NCI-H2227 (cell line): ENCODE data around the gene TMC7.

Experiments used
- DNase-seq: peaks from one replicate; lab custom pipeline; 2025; ENCODE audit not compliant: unreplicated experiment; lab: John Stamatoyannopoulos, UW

Gene TMC7

DNA sequence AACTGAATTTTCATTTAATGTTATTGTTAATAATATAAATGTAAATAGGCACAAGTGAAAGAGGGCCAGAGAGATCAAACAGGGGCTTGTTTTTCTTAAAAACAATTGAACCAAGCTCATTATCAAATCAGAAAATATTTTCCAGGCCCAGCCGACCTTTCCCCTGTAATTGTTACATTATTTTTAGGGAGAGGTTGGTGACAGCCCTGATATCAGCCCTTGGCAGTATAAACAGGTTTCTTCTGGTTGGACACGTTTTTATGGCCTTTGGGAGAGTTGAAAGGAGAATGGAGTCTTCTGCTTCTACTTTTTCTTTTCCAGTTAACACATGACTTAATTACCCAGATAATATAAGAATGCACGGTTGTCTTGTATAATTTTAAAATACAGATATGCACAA is 43.7 kb downstream of the TMC7 start:
- DNase-seq, result no peak

DNA sequence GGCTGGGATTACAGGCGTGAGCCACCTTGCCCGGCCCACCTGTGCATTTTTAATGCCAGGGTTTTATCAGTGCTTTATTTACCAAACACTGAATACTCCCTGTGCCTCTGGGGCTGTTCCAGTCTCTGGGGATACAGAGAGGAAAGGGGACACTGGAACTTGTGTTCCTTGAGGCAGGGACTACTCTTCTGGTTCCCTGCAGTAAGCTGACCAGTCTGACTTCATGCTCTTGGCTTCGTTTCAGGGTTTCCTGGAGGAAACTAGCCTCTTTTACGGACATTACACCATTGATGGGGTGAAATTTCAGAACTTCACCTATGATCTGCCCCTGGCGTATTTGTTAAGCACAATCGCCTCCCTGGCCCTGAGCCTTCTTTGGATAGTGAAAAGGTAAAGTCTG is 46.2 kb downstream of the TMC7 start:
- no peak for DNase-seq

DNA sequence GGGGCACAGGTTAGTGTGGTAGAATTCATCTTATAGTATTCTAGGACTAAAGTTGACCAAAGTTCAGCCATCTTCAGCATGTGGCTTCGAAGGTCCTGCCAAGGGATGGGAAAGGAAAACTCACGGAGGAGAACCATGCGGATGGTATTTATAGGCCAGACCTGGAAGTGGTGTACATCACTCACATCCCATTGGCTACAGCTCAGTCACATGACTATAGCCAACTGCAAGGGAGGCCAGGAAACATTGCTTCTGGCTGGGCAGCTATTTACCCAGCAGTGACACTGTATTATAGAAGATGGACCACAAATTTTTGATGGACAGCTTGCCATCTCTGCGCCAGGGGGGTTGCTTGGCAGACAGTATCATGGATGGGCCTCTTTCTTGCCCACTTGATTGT is 48.0 kb downstream of the TMC7 start:
- DNase-seq, result no peak

DNA sequence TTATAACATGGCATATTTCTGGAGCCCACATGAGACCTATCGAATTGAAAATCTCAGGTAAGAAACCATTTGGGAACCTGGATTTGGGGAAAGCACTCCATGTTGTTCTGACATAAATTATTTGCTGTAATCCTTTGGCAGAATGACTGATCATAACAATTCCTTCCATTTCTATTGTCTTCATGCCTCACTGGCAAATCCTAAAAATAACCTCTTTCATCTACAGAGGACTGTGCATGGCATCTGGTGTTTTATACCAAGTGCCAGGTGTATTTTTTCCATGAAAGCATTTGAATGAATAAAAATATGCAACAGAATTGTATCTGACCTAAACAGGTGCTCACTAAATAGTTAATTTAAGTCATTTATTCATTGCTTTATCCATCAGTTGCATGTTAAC is 50.0 kb downstream of the TMC7 start:
- DNase-seq, result no peak

DNA sequence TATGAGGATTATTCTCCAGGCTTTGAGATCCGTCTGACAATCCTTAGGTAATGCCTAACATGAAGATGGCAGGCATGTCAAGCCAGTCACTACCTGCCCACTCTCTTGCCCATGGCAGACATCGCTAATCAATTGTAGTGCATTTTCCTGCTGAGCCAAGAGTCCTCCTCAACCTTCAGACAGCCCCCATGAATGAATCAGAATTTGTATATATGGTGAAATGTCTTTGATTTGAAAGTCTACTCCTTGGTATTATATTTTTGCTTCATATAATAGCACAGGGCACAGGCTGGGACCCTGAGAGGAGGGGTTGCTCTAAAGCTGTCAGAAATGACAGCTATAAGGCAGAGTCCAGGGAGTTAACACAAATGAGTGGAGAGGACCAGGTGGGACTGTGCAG is 56.7 kb downstream of the TMC7 start:
- no peak for DNase-seq

DNA sequence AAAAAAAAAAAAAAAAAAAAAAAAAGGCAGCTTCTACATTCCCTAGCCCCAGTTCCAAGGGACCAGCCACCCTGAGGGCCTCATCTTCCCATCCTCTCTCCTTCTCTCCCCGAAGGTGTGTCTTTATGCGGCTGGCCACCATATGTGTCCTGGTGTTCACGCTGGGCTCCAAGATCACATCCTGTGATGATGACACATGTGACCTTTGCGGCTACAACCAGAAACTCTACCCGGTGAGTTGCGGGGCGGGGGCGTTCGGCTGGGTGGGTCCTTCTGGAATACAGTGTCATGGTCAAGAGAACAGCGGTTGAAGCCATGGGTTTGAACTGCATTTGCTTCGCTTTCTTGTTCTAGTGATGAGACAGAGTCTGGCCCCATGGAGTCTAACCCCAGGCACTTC is 61.0 kb downstream of the TMC7 start:
- DNase-seq, result no peak

DNA sequence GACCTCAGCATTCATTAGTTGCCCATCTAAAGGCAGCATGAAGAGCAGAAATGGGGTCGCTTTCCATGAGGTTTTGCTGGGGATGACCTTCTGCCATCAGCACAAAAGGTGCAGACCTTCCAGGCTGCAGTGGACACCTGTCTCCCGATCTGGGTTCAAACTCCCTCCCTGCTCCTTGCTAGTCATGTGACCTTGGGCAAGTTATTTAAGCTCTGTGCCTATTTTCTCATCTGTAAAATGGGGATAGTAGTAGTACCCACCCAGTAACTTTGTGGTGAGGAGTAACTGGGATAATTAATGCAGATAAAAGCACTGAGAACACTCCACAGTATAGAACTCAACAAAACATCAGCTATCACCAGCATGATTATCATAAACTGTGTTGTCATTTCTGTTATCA is 62.3 kb downstream of the TMC7 start:
- no peak for DNase-seq

DNA sequence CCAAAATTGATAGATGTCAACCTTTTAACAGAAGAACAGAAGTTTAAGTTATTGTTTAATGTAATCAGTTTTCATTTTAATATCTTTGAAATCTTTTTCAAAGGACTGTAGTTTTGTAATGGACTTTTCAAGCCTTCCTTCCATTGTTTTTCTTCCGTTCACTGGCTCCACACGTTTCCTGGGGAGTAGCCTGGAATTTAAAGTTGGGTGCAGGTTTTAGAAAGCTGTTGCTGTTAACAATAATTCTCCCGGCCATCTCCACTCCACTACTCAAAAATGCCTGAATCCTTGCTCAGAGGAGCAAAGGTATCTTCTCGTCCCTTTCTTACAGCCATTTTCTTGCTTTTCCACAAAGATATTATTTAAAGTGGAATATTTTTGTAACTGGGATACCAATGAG is 79.0 kb downstream of the TMC7 start:
- DNase-seq, result no peak

DNA sequence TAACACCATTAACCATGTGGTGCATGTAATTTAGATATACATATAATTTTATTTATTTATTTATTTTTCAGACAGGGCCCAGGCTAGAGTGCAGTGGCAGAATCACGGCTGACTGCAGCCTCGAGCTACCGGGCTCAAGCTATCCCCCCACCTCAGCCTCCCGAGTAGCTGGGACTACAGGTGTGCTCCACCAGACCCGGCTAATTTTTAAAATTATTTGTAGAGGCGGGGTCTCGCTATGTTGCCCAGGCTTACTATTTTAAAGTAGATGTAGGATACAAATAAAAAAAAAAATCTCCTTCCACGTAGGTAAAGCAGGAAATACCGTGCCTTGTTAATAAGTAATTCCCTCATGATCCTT is 83.2 kb downstream of the TMC7 start:
- DNase-seq, result no peak

DNA sequence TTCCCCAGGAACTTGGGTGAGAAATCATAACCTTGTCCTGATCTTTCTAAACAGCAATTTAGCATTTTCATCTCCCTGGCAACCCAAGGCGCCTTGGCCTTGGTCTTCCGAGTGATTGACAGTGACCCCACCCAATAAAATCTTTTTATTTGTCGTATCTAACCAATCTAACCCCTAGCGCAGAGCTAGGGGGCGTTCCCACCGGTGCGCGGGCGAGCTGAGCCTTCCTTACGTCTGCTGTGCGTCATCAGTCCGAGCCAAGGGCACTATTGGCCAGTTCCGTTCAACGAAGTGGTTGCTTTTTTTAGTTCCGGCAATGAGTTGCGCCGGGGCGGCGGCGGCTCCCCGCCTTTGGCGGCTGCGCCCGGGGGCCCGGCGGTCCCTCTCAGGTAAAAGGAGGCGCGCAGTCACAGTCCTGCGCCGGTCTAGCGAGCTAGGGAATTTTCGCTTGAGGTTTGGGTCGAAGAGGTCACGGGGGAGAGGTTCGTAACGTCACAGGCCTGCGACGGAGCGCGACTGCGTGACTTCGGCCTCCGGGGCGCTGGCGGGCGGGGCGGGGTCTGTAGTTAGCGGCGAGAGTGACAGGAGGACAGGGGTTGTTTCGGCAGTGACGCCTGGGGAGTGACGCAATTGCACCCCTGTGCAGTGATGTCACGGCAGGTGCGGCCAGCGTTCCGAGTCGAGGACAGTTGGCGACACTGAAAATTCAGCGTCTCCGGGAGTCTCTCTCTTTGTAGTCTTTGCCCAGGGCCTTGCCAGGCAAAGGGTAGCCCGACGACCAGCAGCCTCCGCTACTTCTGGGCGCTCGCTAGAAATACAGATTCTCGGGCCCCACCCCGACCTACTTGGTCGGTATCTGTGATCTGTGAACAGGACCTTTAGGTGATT is 83.9 kb downstream of the TMC7 start, which contains the start of gene COQ7:
Gene COQ7, plus strand, starts transcription at position 266 of the 888 bp plus-strand sequence. Its CDS starts 51 bp downstream, at position 317.
- DNase-seq, result peak; percentile 99

DNA sequence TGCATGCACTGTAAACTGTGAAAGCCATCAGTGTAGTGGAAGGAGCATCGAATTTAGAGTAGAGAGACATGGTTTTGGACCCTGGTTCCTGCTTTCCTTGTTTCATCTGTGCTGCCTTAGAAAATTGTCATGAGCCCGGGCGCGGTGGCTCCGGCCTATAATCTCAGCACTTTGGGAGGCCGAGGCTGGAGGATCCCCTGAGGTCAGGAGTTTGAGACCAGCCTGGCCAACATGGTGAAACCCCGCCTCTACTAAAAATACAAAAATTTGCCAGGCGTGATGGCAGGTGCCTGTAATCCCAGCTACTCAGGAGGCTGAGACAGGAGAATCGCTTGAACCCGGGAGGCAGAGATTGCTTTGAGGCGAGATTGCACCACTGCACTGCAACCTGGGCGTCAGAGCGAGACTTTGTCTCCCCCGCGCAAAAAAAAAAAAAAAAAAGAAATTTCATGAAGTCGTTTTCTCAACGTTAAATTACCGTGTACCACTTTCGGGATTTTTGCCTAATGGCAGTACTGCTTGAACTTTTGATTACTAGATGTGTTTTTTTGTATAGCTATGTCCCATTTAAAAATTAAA is 84.6 kb downstream of the TMC7 start:
- DNase-seq, result no peak

DNA sequence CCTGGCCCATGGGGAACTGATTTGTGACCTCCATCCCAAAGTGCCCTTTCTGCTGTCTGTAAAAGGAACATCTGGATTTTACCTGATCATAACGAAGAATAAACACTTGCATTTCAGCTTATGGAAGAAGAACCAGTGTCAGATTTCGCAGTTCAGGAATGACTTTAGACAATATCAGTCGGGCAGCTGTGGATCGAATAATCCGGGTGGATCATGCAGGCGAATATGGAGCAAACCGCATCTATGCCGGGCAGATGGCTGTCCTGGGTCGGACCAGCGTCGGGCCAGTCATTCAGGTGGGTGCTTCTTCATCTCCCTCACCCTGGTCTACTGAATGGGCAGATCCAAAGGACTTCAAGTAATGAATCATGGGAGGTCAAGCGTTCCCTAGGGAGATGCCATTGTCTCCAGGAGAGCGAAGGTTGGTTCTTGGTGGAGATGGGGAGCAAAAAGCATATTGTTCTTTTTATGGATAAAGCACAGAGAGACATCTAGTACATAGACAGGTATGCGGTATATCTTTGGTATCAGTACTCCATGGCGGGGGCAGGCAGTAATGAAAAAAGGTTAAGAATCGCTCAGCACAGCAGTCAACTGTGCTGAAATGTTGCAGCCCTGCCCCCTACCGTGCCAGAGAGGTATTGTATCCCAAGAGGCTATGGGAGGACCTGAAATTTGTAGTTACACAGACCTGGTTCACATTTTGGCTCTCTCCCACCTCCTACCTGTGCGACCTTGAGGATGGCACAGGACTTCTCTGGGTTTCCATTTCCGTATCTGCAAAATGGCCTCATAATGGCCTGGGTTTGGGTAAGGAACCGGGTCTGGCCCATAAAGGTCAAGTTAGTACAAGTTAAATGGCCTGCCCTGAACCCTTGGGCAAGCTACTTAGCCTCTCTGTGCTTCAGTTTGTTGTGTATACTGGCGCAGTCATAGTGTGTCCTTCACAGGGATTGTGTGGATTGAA is 88.4 kb downstream of the TMC7 start:
- DNase-seq, result peak; percentile 52

DNA sequence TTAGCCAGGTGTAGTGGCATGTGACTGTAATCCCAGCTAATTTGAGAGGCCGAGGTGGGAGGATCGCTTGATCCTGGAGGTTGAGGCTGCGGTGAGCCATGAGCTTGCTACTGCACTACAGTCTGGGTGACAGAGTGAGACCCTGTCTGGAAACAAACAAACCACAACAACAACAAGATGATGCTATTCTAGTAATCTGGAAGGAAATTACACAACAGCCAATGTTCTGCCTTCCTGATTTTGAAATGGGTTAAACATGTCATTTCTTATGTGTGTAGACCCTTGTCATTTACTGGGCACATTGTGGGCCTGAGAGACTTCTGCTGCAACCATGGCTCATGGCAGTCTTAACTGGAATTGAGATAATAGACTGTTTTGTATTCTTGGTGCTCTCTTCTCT is 89.6 kb downstream of the TMC7 start:
- no peak for DNase-seq

DNA sequence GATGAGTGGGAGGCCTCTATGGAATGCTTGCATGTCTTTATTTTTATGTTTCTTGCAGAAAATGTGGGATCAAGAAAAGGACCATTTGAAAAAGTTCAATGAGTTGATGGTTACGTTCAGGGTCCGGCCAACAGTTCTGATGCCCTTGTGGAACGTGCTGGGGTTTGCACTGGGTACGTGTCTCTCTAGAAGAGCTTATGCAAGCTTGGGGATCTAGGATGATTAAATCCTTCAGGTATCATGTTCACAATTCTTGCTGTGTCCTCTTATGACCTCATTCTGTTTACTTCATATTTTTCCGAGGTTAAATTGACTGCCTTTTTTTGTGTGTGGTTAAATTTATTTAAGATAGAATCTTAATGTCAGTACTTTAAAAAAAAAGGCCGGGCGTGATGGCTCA is 90.1 kb downstream of the TMC7 start:
- no peak for DNase-seq

DNA sequence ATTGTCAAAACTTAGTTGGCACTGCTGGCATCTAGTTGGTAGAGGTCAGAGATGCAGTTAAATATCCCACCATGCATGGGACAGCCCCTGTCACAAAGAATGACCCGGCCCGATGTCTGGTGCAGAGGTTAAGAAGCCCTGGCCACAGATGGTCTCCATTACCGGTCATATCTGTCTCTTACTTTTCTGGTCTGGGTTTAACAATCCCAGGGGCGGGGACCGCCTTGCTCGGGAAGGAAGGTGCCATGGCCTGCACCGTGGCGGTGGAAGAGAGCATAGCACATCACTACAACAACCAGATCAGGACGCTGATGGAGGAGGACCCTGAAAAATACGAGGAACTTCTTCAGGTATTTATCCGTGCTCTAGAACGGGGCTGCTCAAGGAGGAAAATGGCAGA is 91.8 kb downstream of the TMC7 start:
- DNase-seq, result no peak

DNA sequence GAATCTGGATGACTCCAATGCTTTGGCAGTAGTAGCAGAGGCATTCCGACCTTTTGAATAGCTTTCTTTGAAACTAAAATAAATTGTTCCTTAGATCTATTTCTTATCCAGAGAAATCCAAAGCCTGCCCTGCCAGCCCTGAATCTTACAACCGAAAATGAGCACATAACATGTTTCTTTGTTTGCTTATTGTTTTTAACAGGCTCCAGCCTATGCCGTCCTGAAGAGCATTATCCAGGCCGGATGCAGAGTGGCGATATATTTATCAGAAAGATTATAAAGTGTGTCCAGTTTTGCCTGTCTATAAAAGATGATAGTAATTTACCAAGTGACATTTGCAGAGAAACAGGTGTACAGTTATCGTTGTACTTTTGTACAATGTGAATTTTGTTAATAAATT is 94.1 kb downstream of the TMC7 start:
- no peak for DNase-seq

DNA sequence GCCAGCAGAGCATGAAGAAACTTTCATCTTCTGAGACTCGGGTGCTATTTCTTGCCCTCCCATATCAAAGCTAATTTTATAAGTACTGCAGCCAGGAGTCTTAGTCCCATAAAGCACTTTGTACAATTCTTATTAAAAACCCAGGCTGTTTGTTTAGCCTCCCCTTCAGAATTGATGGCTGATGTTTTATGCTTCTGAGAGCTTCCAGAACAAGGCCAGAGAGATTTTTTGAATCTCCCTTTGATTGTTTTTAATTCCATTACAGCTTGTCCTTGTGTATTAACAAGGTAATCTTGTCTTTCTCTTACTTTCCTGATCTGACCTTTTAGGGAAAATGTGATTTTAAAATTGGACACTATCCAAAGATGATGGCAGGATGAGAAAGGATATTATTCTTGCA is 99.9 kb downstream of the TMC7 start:
- DNase-seq, result no peak

DNA sequence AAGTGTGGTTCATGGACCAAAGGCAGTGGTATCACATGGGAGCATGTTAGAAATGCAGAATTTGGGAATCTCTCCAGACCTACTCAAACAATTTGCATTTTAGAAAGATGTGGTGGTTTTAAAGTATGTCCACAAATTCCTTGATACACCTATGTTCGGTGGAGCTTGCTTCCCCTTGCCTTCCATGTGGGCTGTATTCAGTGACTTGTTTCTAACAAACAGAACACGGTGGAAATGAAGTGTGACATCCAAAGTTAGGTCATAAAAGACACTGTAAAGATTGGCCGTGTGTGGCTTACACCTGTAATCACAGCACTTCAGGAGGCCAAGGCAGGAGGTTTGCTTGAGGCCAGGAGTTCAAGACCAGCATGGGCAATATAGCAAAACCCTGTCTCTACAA is 100.4 kb downstream of the TMC7 start:
- DNase-seq, result no peak

DNA sequence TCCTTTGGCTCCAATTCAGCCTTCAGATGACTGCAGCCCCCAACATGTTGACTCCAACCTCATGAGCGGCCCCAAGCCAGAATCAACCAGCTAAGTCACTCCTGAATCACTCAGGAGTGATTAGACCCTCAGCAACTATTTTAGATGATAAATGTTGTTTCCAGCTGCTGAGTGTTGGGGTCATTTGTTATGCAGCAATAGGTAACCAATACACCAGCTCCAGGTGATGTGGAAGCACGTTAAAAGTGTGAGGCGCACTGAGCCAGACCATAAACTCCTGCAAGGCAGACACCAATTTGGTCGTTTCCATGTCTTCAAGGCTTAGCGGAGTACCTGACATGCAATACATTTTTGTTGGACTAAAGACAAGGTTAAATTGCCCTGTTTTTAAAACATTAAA is 101.1 kb downstream of the TMC7 start:
- no peak for DNase-seq

DNA sequence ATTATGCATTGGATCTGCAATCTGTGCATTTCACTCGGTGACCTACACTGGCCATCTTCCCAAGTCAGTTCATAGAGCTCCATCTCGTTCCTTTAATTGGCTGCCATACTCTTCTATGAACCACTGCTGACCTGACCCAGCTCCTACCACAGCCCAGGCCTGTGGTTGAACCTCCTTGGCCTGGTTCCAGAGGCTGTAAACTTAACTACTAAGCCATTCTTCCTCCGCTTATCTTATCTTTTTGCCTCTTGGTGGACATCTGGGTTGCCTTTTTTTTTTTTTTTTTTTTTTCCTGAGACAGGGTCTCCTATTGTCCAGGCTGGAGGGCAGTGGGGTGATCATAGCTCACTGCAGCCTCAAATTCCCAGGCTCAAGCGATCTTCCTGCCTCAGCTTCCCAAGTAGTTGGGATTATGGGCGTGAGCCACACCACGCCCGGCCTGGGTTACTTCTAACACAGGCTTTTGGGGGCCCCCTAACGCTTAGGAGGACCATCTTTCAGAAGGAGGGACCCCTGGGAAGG is 102.0 kb downstream of the TMC7 start:
- no peak for DNase-seq
